Esophagus (tissue), 2 donors: Measurements from ENCODE around the gene PTCD1. TPM values are rescaled to one million over a fixed set of nuclear protein-coding genes. Genes with fewer than 3 reads are reported as not detected.

ENCODE experiments used
- H3K27ac ChIP-seq, 2 donors: one replicate each; pipeline ENCODE4 v1.5.1; 2013; ENCODE audit warnings: low read depth in 2 of 2, mild to moderate bottlenecking in 2 of 2, inconsistent platforms in 1 of 2, low read length in 1 of 2, moderate library complexity in 1 of 2
- H3K27me3 ChIP-seq, 2 donors: one replicate each; pipeline ENCODE4 v1.6.1; 2013; ENCODE audit warnings: low read length in 2 of 2, control low read depth in 1 of 2, mild to moderate bottlenecking in 1 of 2; ENCODE audit not compliant: insufficient read depth in 2 of 2, control insufficient read depth in 1 of 2
- H3K36me3 ChIP-seq, 2 donors: one replicate each; pipeline ENCODE4 v1.6.1; 2013; ENCODE audit warnings: low read length in 1 of 2; ENCODE audit not compliant: control insufficient read depth in 2 of 2, insufficient read depth in 2 of 2
- H3K4me1 ChIP-seq, 2 donors: one replicate each; pipeline ENCODE4 v1.6.1; 2013; ENCODE audit warnings: low read length in 1 of 2; ENCODE audit not compliant: control insufficient read depth in 2 of 2, insufficient read depth in 2 of 2
- H3K4me3 ChIP-seq, 2 donors: one replicate each; pipeline ENCODE4 v1.5.1; 2013; ENCODE audit warnings: low read length in 2 of 2, mild to moderate bottlenecking in 2 of 2, low read depth in 1 of 2, moderate library complexity in 1 of 2
- H3K9me3 ChIP-seq, 2 donors: one replicate each; pipeline ENCODE4 v1.6.1; 2013; ENCODE audit warnings: mild to moderate bottlenecking in 2 of 2, low read depth in 1 of 2, low read length in 1 of 2, moderate library complexity in 1 of 2; ENCODE audit not compliant: control insufficient read depth in 2 of 2, insufficient read depth in 1 of 2
- WGBS, 2 donors: extraction: QIAGEN DNeasy Blood & Tissue Kit; methylation state at CpG; one replicate each; pipeline ENCODE4 v1.1.7; 2013; 5-methylcytosine and 5-hydroxymethylcytosine counted together
- polyA plus RNA-seq, 2 donors: library from polyadenylated mRNA; stranded (reverse); fragments of 200-250 nt; gene quantifications; one replicate each; pipeline ENCODE4 v1.2.3, GENCODE V29; 2013
- donor health status: healthy with polysubstance abuse.
- donor health status: Bipolar disorder and iron deficiency.

The PTCD1 gene
- polyA plus RNA-seq, 2 donors: 3.2 to 3.6 TPM

- WGBS, 2 donors: 2% methylated on average over 57 to 95 of the region's 95 CpGs
- Histone ChIP-seq H3K9me3 (no peaks in the 10 kb centered on the region), H3K27me3 (no peaks in the 10 kb centered on the region)
Observed at GRCh38 chr7:99374111-99375064, 64.2 kb downstream of the PTCD1 start, which contains the start of gene ARPC1B. ARPC1B (plus strand) TSS chr7:99374730; CDS start chr7:99385715, 10,985 bp downstream.

DNA sequence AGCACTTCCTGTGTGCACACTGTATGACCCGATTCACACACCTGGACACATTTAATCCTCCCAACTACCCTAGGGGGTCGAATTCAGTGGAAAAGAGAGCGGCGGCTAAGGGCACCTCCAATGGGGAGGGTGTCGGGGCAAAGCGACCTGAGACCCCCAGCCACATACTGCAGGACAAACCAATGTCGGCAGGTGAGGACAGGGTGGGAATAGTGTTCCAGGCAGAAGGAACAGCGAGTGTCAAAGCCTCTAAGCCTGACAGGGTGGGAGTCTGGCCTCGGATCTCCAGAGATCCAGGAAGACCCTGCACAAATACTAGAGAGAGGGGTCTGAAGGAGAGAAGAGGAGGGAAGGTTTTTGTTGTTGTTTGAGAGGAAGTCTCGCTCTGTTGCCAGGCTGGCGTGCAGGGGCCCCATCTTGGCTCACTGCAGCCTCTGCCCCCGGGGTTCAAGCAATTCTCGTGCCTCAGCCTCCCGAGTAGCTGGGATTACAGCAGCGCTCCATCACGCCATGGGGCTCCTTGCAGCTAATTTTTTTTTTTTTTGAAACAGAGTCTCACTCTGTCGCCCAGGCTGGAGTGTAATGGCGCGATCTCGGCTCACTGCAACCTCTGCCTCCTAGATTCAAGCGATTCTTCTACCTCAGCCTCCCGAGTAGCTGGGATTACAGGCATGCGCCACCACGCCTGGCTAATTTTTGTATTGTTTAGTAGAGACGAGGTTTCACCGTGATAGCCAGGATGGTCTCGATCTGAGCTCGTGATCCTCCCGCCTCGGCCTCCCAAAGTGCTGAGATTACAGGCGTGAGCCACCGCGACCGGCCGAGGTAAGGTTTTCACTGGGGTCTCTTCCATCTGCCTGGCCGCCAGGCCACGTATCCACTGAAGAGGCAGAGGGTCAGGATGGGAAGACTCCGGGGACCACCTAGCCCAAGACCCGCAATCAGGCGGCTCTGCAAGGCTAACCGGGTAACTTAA is 65.2 kb downstream of the PTCD1 start:
- Histone ChIP-seq H3K27me3 (no peaks in the 10 kb centered on the region), H3K9me3 (no peaks in the 10 kb centered on the region), H3K27ac (peak overlapping the region; percentile 40 to 68), H3K4me1 (peaks cover 0 to 3% of the 10 kb centered on the region in 2 donors), H3K36me3 (no peaks in the 10 kb centered on the region), H3K4me3 (peak overlapping the region in 1 of 2 donors; percentile 61)
- 80 to 85% methylated on average over 41 of the region's 41 CpGs for WGBS, 2 donors

More at GRCh38 chr7:99374111-99375064, 64.2 kb downstream of the PTCD1 start, which contains the start of gene ARPC1B:
- Histone ChIP-seq H3K4me1 (peaks cover 2 to 3% of the 10 kb centered on the region in 2 donors), H3K4me3 (peak within 1 kb of the TSS; percentile 60 to 61), H3K36me3 (no peaks in the 10 kb centered on the region), H3K27ac (peak within 1 kb of the TSS; percentile 81 to 88)

GRCh38 chr7:99372275-99373090 is 66.1 kb downstream of the PTCD1 start:
- Histone ChIP-seq H3K27ac (peak overlapping the region; percentile 28 to 34), H3K36me3 (no peaks in the 10 kb centered on the region), H3K4me1 (peaks cover 0 to 3% of the 10 kb centered on the region in 2 donors), H3K27me3 (no peaks in the 10 kb centered on the region), H3K4me3 (no peak overlapping the region), H3K9me3 (no peaks in the 10 kb centered on the region)
- 51 to 59% methylated on average over 21 of the region's 21 CpGs for WGBS, 2 donors

DNA sequence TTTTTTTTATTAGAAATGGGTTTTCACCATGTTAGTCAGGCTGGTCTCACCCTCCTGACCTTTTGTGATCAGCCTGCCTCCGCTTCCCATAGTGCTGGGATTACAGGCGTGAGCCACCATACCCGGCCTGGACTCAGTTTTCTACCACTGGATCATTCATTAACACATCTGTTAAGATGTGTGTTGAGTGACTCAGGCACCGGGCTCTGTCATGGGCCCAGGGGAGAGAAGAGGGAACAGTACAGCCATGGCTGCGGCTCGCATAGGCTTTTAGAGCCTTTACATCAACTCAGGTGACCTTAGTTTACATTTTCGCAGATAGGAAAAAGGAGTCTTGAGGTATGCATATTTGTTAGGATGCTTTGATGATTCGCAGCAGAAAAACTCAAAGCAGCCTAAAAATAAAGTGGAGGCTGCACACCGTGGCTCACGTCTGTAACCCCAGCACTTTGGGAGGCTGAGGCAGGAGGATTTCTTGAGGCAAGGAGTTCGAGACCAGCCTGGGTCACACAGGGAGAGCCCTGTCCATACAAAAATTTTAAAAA is 67.2 kb downstream of the PTCD1 start:
- H3K27me3 ChIP-seq: no peaks in the 10 kb centered on the region
- no peak overlapping the region for H3K27ac ChIP-seq
- H3K4me1 ChIP-seq: peaks cover 0 to 3% of the 10 kb centered on the region in 2 donors

DNA sequence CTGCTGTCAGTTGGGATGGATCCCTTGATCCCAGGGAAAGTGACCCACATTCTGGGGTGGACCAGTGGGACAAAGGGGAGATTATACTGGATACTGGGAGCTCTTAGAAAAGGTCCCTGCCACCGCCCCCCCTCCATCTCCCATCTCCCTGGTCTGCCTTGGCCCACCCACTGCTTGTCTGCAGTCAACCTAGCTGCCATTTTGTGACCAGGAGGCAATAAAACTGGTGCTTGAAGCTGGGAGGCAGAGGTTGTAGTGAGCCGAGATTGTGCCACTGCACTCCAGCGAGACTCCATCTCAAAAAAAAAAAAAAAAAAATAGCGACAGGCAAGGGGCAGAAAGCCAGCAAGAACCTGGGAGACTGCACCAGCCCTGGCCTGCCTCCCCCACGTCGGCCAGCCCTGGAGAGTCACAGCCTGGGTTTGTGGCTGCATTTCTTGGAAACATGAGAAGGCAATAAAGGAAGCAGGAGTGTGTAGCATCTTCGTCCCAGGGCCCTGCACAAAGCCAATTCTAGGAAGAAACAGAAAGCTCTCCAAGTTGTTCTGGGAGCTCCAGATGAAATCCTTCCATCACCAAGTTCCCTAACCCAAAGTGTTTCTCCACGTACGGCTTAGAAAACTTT is 68.7 kb downstream of the PTCD1 start:
- H3K27me3 ChIP-seq: no peaks in the 10 kb centered on the region
- H3K4me1 ChIP-seq: no peaks in the 10 kb centered on the region
- no peak overlapping the region for H3K4me3 ChIP-seq
- 39 to 57% methylated on average over 9 of the region's 9 CpGs for WGBS, 2 donors
- H3K36me3 ChIP-seq: peaks cover 0 to 11% of the 10 kb centered on the region in 2 donors
- no peaks in the 10 kb centered on the region for H3K9me3 ChIP-seq
- peak overlapping the region in 1 of 2 donors; percentile 25 for H3K27ac ChIP-seq

More for the DNA sequence above, 67.2 kb downstream of the PTCD1 start:
- WGBS, 2 donors: 87 to 91% methylated on average over 11 of the region's 11 CpGs
- Histone ChIP-seq H3K36me3 (peaks cover 0 to 4% of the 10 kb centered on the region in 2 donors), H3K4me3 (no peak overlapping the region), H3K9me3 (no peaks in the 10 kb centered on the region)

DNA sequence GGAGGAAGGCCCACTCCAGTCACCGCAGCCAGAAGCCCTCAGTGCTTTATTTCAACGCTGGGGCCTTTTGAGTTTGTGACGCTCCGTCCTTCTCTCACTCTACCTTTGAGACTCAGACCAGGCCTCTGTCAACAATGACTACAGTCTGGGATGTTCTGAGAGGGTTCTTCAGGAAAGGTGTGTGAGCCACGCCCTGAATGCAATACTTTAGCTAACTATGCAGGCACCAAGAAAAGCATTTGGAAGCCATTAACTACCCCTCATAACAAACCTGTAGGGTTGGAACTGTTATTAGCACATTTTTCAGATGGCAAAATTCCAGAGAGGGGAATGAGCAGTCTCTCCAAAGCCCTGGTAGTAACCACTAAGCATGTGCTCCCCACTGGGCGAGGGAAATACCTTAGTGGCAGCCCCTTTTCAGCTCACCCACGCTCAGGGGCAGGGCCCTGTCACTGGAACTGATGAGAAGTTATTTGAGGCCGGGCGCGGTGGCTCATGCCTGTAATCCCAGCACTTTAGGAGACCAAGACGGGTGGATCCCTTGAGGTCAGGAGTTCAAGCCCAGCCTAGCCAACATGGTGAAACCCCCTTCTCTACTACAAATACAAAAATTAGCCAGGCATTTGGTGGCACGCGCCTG is 69.7 kb downstream of the PTCD1 start:
- 87 to 89% methylated on average over 13 of the region's 13 CpGs for WGBS, 2 donors
- no peaks in the 10 kb centered on the region for H3K27me3 ChIP-seq
- no peak overlapping the region for H3K27ac ChIP-seq
- no peak overlapping the region for H3K4me3 ChIP-seq
- H3K36me3 ChIP-seq: peaks cover 0 to 14% of the 10 kb centered on the region in 2 donors
- H3K4me1 ChIP-seq: no peaks in the 10 kb centered on the region
- H3K9me3 ChIP-seq: no peaks in the 10 kb centered on the region
